Omental fat pad (tissue), 4 donors: ENCODE measurements around the gene CLDN9. TPM values are rescaled to one million over a fixed set of nuclear protein-coding genes. Genes with fewer than 3 reads are reported as not detected.
"Not testable (repeated sequence)": the region's sequence is repeated elsewhere in the genome, so short reads cannot be mapped to it uniquely, and the experiment has no call there.

ENCODE experiments used
- ATAC-seq: fragments of 150-250 bp; one replicate; pipeline ENCODE4 v1.9.1; 2016; ENCODE audit warnings: mild to moderate bottlenecking, moderate library complexity; ENCODE audit not compliant: low FRiP score
- DNase-seq: peaks from one replicate; pipeline ENCODE4 v3.0.0-alpha.2; 2019; ENCODE audit warnings: low spot score
- total RNA-seq, 4 donors: library from RNA; depleted of rRNA; stranded (reverse); fragments of >200 nt; gene quantifications; one replicate each; pipeline ENCODE4 v1.1.0, GENCODE V29; 2016
- TF ChIP-seq, protein P1 (sequence below), 3 donors: fragments of 450-650 bp; IDR thresholded peaks; one replicate each; pipeline ENCODE4 v1.5.1; 2016 to 2017; ENCODE audit warnings: antibody characterized with exemption in 3 of 3, mild to moderate bottlenecking in 3 of 3, moderate library complexity in 2 of 3

CLDN9 gene
- total RNA-seq, 4 donors from 2014 or later, result 0.24 to 0.63 TPM; not detected in 2

DNA sequence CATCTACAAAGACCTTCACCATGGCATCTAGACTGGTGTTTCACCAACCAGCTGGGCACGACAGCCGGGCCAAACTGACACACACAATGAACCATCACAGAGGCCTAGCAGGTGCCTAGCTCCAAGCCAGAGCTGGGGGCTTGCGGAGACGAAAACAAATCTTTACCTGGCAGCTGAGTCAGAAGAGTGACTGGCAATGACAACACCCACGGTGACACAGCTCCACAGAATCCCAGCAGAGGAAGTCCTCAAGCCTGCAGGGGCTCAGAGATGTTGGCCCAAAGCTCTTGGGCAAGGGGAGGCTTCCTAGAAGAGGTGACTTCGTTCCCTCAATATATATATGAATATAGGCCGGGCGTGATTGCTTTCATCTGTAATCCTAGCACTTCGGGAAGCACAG is 38.8 kb downstream of the CLDN9 start:
- TF ChIP-seq, protein P1, sequence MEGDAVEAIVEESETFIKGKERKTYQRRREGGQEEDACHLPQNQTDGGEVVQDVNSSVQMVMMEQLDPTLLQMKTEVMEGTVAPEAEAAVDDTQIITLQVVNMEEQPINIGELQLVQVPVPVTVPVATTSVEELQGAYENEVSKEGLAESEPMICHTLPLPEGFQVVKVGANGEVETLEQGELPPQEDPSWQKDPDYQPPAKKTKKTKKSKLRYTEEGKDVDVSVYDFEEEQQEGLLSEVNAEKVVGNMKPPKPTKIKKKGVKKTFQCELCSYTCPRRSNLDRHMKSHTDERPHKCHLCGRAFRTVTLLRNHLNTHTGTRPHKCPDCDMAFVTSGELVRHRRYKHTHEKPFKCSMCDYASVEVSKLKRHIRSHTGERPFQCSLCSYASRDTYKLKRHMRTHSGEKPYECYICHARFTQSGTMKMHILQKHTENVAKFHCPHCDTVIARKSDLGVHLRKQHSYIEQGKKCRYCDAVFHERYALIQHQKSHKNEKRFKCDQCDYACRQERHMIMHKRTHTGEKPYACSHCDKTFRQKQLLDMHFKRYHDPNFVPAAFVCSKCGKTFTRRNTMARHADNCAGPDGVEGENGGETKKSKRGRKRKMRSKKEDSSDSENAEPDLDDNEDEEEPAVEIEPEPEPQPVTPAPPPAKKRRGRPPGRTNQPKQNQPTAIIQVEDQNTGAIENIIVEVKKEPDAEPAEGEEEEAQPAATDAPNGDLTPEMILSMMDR (IDR thresholded peaks at IDR 0.05), result no peak
- no peak for DNase-seq
- ATAC-seq, result no peak

DNA sequence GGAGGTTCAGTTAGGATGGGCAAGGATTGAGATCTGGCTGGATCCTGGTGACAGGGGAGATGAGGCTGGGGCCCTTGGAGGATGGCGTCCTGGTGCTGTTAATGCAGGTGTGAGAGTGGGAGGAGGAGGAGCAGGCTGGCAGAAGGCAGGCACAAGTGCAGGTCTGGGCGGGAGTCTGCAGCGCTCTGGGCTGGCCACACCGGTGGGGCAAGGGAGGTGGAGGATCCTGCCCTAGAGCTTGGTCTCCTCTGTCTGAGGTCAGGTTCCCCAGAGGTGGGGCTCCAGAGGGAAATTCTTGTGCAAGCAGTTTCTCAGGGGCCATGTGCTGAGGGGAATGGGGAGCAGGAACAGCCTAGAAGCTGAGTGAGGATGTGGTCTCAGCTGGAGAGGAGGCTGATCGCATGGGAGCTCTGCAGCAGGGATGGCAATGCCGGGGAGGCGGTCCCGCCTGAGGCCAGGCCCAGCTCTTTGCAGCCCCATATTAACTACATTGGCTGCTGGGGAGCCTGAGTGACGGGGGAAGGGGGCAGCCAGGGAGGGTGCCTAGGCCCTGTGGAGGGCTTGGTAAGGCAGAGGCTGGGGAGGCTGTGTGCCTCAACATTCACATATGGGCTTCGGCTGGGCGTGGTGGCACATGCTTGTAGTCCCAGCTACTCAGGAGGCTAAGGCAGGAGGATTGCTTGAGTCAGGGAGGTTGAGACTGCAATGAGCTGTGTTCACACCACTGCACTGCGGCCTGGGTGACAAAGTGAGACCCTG is 40.0 kb downstream of the CLDN9 start:
- DNase-seq, result not testable (repeated sequence)

DNA sequence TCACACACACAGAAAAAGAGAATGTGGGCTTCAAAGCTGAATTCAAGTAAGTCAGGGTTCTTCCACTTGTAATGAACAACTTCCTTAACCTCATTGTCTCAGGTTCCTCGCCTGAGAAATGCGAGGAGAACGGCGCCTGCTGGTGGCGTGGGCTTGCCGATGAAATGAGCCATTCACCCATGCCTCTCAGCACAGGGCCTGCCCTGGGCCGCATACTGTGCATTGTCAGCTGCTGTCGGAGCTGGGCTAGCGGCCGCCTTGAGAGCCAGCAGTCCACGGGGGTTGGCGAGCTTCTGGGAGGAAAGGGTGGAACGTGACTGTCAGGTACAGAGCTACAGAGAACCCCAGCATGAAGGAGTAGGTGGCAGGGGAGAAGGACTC is 40.6 kb downstream of the CLDN9 start:
- not testable (repeated sequence) for ATAC-seq

More for the DNA sequence above, 40.0 kb downstream of the CLDN9 start:
- not testable (repeated sequence) for ATAC-seq

DNA sequence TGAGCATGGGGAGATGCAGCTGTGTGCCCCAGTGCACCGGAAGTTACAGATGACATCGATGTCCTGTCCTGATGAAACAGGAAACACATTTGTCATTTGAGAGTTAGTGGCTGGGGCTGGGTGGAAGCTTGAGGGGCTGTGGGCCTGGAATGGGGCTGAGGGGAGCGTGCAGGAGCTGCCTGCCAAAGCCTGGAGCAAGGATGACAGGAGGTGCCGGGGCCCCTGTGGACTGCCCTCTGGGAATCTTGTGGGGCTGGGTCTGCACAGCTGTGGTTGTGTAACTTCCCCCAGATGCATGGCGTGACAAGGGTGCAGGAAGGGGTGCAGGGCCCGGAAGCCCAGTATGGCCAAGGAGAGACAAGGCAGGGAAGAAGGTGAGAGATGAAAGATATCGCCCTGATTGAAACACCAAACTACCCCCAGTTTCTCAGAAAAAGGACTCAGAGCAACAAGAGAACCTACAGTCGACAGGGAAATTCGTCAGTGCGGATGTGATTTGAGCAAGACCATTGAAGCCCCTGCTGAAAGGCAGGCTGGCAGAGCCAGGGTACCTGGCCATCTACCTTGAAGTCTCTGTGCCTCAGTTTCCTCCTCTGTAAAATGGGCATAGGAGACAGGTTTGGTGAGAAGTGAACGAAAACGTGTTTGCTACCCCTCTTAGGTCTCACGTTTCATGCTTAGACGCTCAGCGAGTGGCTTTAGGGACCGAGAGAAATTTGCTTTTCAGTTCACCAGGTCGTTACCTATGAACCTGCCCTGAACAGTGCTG is 42.4 kb downstream of the CLDN9 start:
- DNase-seq, result no peak
- ATAC-seq, result no peak
- TF ChIP-seq, protein P1 (IDR thresholded peaks at IDR 0.05), result no peak

More for the DNA sequence above, 40.6 kb downstream of the CLDN9 start:
- not testable (repeated sequence) for DNase-seq

DNA sequence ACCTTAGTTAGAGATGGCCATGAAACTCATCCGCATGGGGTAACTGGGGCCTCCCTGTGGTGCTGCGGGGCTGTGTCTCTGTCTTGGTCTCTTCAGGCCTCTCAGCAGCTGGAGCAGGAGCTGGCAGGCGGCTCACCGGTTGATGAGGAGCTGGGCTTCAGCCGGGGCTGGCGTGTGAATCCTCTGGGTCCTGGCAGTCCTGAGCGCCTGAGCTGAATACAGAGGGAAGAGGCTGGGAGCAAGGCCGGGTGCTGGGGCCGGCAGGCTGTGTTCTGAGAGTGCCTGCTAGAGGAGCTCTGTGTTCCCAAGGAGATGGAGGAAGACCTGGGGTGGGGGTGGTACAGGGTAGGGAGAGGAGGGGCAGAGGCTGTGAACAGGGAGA is 43.0 kb downstream of the CLDN9 start:
- DNase-seq, ATAC-seq: not testable (repeated sequence)

DNA sequence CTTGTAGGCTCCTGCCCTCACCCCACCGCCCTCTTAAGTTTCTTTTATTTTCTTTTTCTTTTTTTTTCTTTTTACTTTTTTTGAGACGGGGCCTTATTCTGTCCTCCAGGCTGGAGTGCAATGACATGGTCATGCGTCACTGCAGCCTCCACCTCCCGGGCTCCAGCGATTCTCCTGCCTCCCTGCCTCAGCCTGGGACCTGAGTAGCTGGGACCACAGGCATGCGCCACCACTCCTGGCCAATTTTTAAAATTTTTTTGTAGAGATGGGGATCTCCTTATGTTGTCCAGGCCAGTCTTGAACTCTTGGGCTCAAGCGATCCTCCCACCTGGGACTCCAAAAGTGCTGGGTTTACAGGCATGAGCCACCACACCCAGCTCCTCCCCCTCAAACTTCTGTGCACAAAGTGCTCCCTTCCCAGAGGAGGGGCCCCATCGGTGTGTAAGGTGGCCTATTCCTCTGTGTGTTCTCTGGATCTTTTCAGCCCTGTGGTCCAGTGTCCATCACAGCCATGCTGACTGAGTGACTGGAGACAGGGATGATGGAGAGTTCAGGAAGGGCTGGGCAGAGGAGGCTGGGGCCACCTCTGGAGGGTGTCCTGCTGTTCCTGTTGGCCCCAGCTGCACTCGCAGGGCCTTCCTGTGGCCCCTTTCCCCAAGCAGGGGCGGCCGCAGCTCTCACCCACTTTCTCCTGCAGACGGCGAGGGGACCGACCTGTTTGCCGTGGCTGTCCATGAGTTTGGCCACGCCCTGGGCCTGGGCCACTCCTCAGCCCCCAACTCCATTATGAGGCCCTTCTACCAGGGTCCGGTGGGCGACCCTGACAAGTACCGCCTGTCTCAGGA is 43.8 kb downstream of the CLDN9 start:
- TF ChIP-seq, protein P1 (IDR thresholded peaks at IDR 0.05), result no peak
- ATAC-seq (no peak), DNase-seq (no peak)

DNA sequence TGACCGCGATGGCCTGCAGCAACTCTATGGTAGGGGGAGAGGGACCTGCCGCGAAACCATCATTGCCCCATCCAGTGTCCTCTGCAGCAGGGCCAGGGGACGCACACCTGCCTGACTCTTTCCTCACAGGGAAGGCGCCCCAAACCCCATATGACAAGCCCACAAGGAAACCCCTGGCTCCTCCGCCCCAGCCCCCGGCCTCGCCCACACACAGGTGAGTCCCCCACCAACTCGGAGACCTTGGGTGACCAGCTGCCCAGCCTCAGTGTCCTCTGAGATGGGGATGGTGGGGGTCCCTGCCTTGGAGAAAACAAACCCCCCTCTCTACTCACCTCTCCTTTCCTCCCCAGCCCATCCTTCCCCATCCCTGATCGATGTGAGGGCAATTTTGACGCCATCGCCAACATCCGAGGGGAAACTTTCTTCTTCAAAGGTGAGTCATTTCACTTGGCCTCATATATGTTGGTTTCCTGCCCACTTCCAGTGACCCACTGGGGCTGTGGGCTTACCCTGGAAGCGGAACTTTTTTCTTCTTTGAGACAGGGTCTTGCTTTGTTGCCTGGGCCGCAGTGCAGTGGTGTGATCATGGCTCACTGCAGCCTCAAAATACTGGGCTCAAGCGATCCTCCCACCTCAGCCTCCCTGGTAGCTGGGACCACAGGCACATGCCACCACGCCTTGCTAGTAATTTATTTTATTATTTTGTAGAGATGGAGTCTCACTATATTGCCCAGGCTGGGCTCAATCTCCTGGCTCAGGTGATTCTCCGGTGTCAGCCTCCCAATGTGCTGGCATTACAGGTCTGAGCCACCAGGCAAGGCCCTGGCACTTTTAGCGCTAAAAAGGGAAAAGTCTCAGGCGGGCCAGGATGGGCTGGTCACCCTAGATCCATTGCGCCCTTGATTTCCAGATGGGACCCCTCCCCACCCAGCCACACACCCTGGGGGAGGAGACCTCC is 44.7 kb downstream of the CLDN9 start:
- no peak for DNase-seq
- TF ChIP-seq, protein P1 (IDR thresholded peaks at IDR 0.05), result no peak
- ATAC-seq, result no peak
